ENCODE results near the gene MED12. TPM values are rescaled to one million over a fixed set of nuclear protein-coding genes. Genes with fewer than 3 reads are reported as not detected.

The MED12 gene
- total and polyA plus RNA-seq, 10 of the 15 experiments (the other 5 are each of a cell fraction or from before 2014, with no cell fraction given), result 0.68 to 28.5 (median 13.7) TPM

GRCh38 chrX:71162981-71163380 lies 44.6 kb downstream of the MED12 start:
- intact Hi-C loops (cut with micrococcal nuclease; ENCODE audit: unreplicated experiment), result no loop called here
- RAD21 ChIA-PET (ENCODE audit: unreplicated experiment), result no interaction called here
- TF ChIP-seq KAT2A (conservative IDR thresholded peaks at IDR 0.05; ENCODE audit: control insufficient read depth, low read depth, low read length), result no peak
- TF ChIP-seq STAT3 (IDR thresholded peaks at IDR 0.05; ENCODE audit: low read depth, low read length), result no peak
- TF ChIP-seq POLR2AphosphoS5 (IDR thresholded peaks at IDR 0.05; ENCODE audit: low read length), result no peak
- TF ChIP-seq REST (IDR thresholded peaks at IDR 0.05; ENCODE audit: low read depth, low read length), result no peak
- no peak for ATAC-seq
- Histone ChIP-seq H4K20me1 (ENCODE audit: control insufficient read depth, insufficient read depth) (no peaks in the 10 kb centered on the region), H3K4me3 (no peak overlapping the region), H3K36me3 (ENCODE audit: control insufficient read depth in 2 of 2, insufficient read depth in 2 of 2, low read length in 1 of 2) (no peaks in the 10 kb centered on the region; a peak in 3 of 4 replicates), H3K79me2 (ENCODE audit: control insufficient read depth, insufficient read depth, low read length) (no peaks in the 10 kb centered on the region), H3K27ac (ENCODE audit: control insufficient read depth, insufficient read depth) (no peak overlapping the region), H3K4me2 (ENCODE audit: control insufficient read depth, insufficient read depth) (no peak overlapping the region), H3K9ac (ENCODE audit: control insufficient read depth, insufficient read depth, low read length) (no peak overlapping the region), H2AFZ (ENCODE audit: control insufficient read depth, low read depth, low read length) (no peak overlapping the region), H3K27me3 (replicated peaks in 1 of 2; ENCODE audit: control insufficient read depth in 2 of 2, insufficient read depth in 2 of 2, low read length in 1 of 2) (no peaks in the 10 kb centered on the region), H3K9me3 (replicated peaks; ENCODE audit: control insufficient read depth, insufficient read depth, low read length) (no peaks in the 10 kb centered on the region), H3K4me1 (ENCODE audit: control insufficient read depth, insufficient read depth, low read length) (no peaks in the 10 kb centered on the region)
- no peak for FAIRE-seq
- no TSS peak for BruUV-seq (replicated peaks)
- 76% methylated on average over 4 of the region's 4 CpGs for WGBS (ENCODE audit: insufficient coverage, insufficient replicate concordance, low lambda C conversion rate, missing lambda C conversion rate)
- SMC1A ChIA-PET (ENCODE audit: uncharacterized antibody, unreplicated experiment), result no interaction called here
- no peak for DNase-seq (ENCODE audit: low read depth, low spot score)
- in situ Hi-C loops (cut with MboI), result no loop called here
- POLR2A ChIA-PET, result no interaction called here
- CTCF ChIA-PET, result no interaction called here

GRCh38 chrX:71164071-71164470 lies 45.7 kb downstream of the MED12 start:
- TF ChIP-seq ZNF592 (IDR thresholded peaks at IDR 0.05) (no peak), RB1 (IDR thresholded peaks at IDR 0.05; ENCODE audit: borderline replicate concordance) (no peak)
- BruUV-seq (replicated peaks), result no TSS peak
- CTCF ChIA-PET, result no interaction called here
- no peak for DNase-seq (ENCODE audit: low read depth, low spot score)
- RAD21 ChIA-PET (ENCODE audit: unreplicated experiment), result no interaction called here
- H3K9ac ChIP-seq (ENCODE audit: control insufficient read depth, insufficient read depth, low read length), result no peak overlapping the region
- no peaks in the 10 kb centered on the region for H3K79me2 ChIP-seq (ENCODE audit: control insufficient read depth, insufficient read depth, low read length)
- FAIRE-seq, result no peak
- H3K27me3 ChIP-seq (replicated peaks in 1 of 2; ENCODE audit: control insufficient read depth in 2 of 2, insufficient read depth in 2 of 2, low read length in 1 of 2), result no peaks in the 10 kb centered on the region
- POLR2A ChIA-PET, result no interaction called here
- no peak for ATAC-seq
- no peaks in the 10 kb centered on the region for H3K9me3 ChIP-seq (replicated peaks; ENCODE audit: control insufficient read depth, insufficient read depth, low read length)
- 71% methylated on average over 12 of the region's 12 CpGs for WGBS (ENCODE audit: insufficient coverage, insufficient replicate concordance, low lambda C conversion rate, missing lambda C conversion rate)
- intact Hi-C loops (cut with micrococcal nuclease; ENCODE audit: unreplicated experiment) (no loop called here), in situ Hi-C loops (cut with MboI) (no loop called here)
- no peaks in the 10 kb centered on the region for H3K4me1 ChIP-seq (ENCODE audit: control insufficient read depth, insufficient read depth, low read length)
- no peak overlapping the region for H3K4me2 ChIP-seq (ENCODE audit: control insufficient read depth, insufficient read depth)
- H3K27ac ChIP-seq (ENCODE audit: control insufficient read depth, insufficient read depth), result no peak overlapping the region
- no peak overlapping the region for H3K4me3 ChIP-seq
- SMC1A ChIA-PET (ENCODE audit: uncharacterized antibody, unreplicated experiment), result no interaction called here
- no peaks in the 10 kb centered on the region; a peak in 3 of 4 replicates for H3K36me3 ChIP-seq (ENCODE audit: control insufficient read depth in 2 of 2, insufficient read depth in 2 of 2, low read length in 1 of 2)
- H2AFZ ChIP-seq (ENCODE audit: control insufficient read depth, low read depth, low read length), result no peak overlapping the region
- H4K20me1 ChIP-seq (ENCODE audit: control insufficient read depth, insufficient read depth), result no peaks in the 10 kb centered on the region
